CD4-positive, alpha-beta T cell treated with Interleukin-21 for 1 hour (primary cell): Measurements from ENCODE around the gene B3GNT3.

Source experiments
- DNase-seq: peaks from one replicate; pipeline ENCODE4 v3.0.0-alpha.2; 2020

Gene B3GNT3

GRCh38 chr19:17794731-17795494, at the start of gene B3GNT3:
B3GNT3 (plus strand) TSS chr19:17795138; CDS start chr19:17807808, 12,670 bp downstream.
- DNase-seq = no peak

DNA sequence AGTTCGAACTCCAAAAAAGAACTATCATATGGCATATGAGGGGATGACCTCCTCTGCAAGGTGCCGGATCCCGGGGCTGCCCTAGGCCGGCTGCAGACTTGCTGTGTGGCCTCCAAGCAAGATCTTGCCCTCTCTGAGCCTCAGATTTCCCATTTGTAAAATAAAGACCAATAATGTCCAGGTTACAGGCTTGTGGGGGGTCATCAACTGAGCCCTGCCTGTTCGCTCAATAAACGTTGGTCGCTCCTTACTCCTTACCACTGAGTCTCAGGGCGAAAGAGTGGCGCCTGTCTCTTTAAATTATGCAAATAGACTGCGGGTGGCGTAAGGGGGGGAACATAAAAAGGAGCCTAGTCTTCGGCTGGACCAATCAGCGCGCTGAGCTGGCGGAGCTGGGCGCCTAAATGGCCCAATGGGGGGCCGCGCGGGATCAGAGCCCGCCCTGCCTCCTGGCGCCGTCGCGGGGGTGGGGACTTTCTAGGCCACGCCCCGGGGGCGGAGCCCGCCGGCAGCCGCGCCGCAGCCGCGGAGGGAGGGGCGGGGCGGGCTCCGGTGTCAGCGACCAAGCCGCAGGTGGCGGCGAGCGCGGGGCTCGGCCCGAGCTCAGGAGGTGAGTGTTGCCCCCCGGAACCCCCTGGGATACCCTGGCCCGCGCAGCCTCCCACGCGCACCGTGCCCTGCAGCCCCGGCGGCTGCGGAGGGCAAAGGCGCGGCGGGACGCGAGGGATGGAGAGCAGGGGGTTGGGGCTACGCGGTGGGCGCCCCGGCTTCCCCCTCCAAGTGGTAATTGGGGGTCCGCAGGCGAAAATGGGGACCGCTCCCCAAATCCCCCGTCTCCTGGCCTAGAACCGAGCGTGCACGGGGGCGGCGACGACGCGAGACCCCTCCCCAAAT, 47.5 kb upstream of the B3GNT3 start:
- DNase-seq = peak; percentile 96

DNA sequence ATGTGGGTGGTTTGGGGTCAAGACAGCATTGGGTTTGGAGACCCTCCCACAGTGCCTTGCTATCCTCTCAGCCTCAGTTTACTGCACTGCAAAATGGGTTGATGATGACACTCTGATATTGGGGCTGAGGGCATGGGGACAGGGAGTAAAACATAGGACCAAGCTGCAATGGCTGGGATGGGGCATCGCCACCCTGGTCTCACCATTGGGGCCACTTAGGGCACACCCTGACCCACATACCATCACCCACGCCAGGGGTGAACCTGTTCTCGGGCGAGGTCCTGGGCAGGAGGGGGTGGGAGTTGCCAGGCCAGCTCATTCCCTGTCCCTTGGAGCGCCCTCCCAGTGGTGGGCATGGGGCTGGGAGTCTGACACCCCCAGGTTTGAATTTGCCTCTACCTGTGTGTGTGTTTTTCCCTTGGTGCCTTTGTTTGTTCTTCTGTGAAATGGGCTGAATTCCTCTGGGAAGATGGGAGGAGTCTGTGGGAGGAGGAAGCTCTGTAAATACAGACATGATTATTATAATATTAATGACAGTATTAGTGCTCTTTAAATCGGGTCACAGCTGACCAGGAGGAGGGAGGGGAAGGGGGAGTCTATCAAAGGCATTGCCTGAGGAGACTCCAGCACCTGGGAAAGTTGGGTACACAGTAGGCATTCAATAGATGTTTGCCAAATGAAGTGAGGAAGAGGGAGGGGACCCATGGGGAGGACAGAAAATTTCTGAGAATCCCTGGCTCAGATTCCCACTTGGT, 45.9 kb upstream of the B3GNT3 start:
- no peak for DNase-seq

DNA sequence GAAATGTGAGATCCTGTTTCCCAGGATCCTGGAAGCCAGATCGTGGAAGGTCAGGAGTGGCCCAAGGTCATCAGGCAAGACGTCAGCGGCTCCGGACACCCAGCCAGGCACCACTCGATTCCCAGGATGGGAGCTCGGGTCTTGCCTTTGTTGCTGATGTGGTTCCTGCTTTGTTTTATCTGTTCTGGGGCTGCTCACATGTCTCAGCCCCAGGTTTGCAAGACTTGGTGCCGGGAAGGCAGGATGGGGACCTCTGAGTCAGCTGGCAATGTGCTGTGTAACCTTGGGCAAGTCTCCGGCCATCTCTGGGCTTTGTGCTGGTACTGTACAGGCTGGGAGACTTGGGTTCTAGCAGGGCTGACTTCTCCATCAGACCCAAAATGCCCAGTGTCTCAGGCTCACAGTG, 45.0 kb upstream of the B3GNT3 start:
- no peak for DNase-seq

- peak; percentile 88 for DNase-seq
Observed at GRCh38 chr19:17751103-17751911, 43.6 kb upstream of the B3GNT3 start, which contains the start of gene FCHO1. FCHO1 (plus strand) TSS chr19:17751477; CDS start chr19:17755165, 3,688 bp downstream.

- DNase-seq = no peak
Observed at GRCh38 chr19:17751912-17752273, 43.0 kb upstream of the B3GNT3 start.

GRCh38 chr19:17752865-17753639, 41.9 kb upstream of the B3GNT3 start:
- no peak for DNase-seq

DNA sequence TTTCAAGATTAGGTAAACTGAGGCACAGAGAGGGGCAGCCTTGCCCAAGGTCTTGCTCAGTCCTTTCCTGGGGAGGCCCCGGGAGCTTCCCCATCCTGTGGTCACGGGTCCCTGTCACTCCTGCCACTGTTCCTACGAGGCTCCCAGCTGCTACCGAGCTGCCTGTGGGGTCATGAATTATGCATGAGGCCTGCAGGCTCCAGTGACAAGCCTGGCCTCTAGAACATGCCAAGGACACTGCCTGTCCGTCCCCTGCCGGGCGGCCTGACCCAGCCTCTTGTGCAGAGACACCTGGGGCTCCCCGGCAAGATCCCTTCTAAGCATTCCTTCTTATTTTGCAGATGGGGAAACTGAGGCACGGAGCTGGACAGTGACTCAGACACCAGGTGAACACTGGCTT, 41.0 kb upstream of the B3GNT3 start:
- DNase-seq = no peak

GRCh38 chr19:17754634-17755442, 40.1 kb upstream of the B3GNT3 start:
- DNase-seq = no peak

- no peak for DNase-seq
Observed at GRCh38 chr19:17755443-17755890, 39.5 kb upstream of the B3GNT3 start.

DNA sequence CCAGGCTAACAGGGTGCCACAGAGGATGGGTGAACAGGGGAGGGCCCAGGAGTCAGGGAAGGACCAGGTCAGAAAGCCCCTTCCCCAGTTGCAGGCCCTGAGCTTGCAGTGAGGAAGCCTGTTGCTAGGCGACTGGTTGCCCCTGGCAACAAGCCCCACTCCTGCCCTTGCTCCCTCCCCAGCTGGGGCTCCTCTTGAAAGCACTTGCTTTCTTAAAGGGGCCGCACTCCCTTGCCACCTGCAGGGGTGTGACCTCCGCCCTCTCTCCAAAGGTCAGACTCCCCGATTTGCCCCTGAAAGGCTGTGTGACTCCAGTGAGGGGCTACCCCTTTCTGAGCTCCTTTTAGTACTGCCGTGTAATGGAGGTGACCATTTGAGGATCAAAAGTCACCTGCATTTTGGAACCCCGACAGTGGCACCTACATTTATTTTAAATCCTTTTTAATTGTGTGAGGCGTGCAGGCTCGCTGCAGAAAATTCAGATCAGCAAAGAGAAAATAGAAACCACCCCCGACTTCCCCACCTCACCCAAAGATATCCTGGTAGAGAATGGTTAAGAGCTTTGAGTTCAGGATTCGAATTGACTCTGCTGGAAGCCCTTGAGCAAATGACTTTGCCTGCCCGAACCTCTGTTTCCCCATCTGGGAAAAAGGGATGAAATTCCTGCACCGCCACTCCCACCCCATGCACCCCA, 38.8 kb upstream of the B3GNT3 start:
- peak; percentile 53 for DNase-seq

DNA sequence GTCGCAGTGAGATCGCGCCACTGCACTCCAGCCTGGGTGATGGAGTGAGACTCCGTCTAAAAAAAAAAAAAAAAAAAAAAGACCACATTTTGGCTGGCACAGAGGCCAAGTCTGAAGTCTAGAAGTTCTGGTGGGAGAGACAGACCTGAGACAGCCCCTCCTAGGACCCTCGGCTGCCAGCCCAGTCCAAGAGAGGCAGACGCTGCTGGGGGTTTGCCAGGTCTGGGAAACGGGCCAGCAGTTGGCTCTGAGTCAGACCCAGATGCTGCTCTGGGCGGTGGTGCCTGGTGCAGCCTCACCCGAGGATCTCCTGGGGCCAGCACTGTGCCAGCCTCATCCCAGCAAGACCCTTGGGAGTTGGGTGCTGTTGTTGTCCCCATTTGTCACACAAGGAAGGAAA, 37.8 kb upstream of the B3GNT3 start:
- DNase-seq = no peak

GRCh38 chr19:17758515-17758914, 36.4 kb upstream of the B3GNT3 start:
- no peak for DNase-seq

GRCh38 chr19:17761148-17761547, 33.8 kb upstream of the B3GNT3 start:
- DNase-seq = no peak

GRCh38 chr19:17762505-17763229, 32.3 kb upstream of the B3GNT3 start:
- DNase-seq = no peak

DNA sequence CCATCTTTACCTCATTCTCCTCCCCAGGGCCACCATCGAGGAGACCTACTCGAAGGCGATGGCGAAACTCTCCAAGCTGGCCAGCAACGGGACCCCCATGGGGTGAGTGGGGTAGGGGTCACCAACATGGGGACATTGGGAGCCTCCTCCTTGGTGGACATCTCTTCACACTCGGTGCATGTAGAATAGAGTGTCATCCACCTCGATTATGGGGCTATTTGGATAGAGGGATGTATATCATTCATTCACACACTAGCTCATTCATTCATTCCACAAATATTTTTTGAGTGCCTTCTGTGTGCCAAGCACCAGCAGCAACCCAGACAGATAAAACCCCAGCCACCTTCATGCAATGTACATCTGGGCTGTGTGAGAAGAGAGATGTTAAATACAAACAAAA, 30.6 kb upstream of the B3GNT3 start:
- DNase-seq = no peak

DNA sequence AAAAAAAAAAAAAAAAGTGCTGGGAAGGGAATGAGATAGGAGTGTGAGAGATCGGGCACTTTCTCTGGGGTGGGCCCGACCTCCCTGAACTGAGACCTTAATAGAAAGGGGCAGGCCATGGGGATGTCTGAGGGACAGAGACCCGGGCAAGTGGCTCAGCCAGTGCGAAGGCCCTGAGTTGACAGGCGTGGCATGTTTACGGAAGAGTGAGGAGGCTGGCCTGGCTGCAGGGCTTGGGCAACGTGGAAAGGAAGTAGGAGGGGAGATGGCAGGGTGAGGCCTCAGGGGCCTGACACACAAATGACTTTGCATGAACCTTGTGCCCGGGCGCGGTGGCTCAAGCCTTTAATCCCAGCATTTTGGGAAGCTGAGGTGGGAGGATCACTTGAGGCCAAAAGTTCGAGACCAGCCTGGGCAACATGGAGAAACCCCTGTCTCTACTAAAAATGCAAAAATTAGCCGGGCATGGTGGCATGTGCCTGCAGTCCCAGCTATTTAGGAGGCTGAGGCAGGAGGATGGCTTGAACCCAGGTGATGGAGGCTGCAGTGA, 29.8 kb upstream of the B3GNT3 start:
- no peak for DNase-seq

- peak; percentile 46 for DNase-seq
Observed at GRCh38 chr19:17766543-17767131, 28.3 kb upstream of the B3GNT3 start.
